ENCODE results near the gene LRGUK. TPM values are rescaled to one million over a fixed set of nuclear protein-coding genes. Genes with fewer than 3 reads are reported as not detected.

LRGUK gene
- total and polyA plus RNA-seq, 2 of the 8 experiments (the other 6 are each of a cell fraction or from before 2014, with no cell fraction given) = 1.5 to 3.6 TPM

DNA sequence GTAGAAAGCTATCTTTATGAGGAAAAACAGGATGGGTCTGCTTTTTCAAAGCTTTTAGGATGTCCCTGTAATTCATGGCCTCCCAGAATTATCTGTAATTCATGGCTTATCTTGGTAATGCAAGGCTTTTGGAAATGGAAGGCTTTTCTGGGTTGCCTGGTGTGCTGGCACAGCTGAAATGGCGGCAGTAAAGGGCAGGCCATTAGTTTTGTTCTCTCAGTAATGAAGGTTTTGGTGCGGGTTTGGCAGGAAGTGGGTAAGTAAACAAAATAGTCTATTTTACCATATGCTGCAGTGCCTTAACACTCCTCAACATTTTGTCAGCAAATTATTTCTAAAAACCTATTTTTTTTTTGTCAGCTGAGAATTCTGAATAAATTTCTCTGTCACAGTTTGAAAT is 69.3 kb downstream of the LRGUK start:
- H2AK5ac ChIP-seq (ENCODE audit: low read depth, low read length) = no peak overlapping the region
- FAIRE-seq (no peak), DNase-seq (ENCODE audit: low read depth in 1 of 2, low spot score in 2 of 2) (no peak)
- H3K36me3 ChIP-seq (ENCODE audit: control insufficient read depth in 2 of 4, insufficient read depth in 4 of 4, low read length in 3 of 4) = peaks cover 0 to 4% (median 0%) of the 10 kb centered on the region in 4 experiments; a peak in 1 of 8 replicates
- H3K9me3 ChIP-seq (ENCODE audit: insufficient read depth in 2 of 2, low read depth in 1 of 2, low read length in 1 of 2) = no peaks in the 10 kb centered on the region
- no peak overlapping the region for H3K27ac ChIP-seq (ENCODE audit: low read depth, low read length)
- 84% methylated on average over 2 of the region's 2 CpGs; no CpG with 5 or more reads in 1 of the 2 experiments for WGBS, 2 experiments (ENCODE audit: extremely low coverage in 1 of 2, insufficient coverage in 1 of 2, insufficient read length in 1 of 2, insufficient replicate concordance in 2 of 2, low coverage in 1 of 2, low lambda C conversion rate in 2 of 2, missing lambda C conversion rate in 1 of 2)
- H4K5ac ChIP-seq (ENCODE audit: insufficient read length, low read depth, low read length) = no peak overlapping the region
- no peaks in the 10 kb centered on the region for H3K79me1 ChIP-seq (ENCODE audit: low read depth, low read length)
- H2BK120ac ChIP-seq (replicated peaks; ENCODE audit: low read depth, low read length) = no peak overlapping the region
- H3K4ac ChIP-seq (replicated peaks; ENCODE audit: insufficient read length, low read depth, low read length) = no peak overlapping the region
- H3K4me2 ChIP-seq (ENCODE audit: insufficient read depth in 1 of 2, low read depth in 2 of 2, low read length in 2 of 2) = no peak overlapping the region
- ChIA-PET CTCF (ENCODE audit: partially characterized antibody) (interaction anchor here (1.1 to 1.5 kb wide), 3 partner anchors 17 to 79 kb away, joined by 3 read pairs; no protein-coding TSS in a partner anchor), POLR2A (ENCODE audit: partially characterized antibody) (interaction anchor here (0.7 kb wide), 1 partner anchor 1038 kb away, joined by 3 read pairs; no protein-coding TSS in a partner anchor)
- no peak overlapping the region for H3K18ac ChIP-seq (ENCODE audit: extremely low read depth, low read length)
- no peak overlapping the region for H3K9ac ChIP-seq (replicated peaks in 1 of 4; ENCODE audit: extremely low read depth in 1 of 4, low read depth in 3 of 4, low read length in 3 of 4)
- no peaks in the 10 kb centered on the region for H4K20me1 ChIP-seq (replicated peaks in 1 of 2; ENCODE audit: control insufficient read depth in 1 of 2, insufficient read depth in 2 of 2, low read length in 2 of 2)
- no peak overlapping the region for H2AFZ ChIP-seq (ENCODE audit: low read length)
- no peaks in the 10 kb centered on the region for H3K23me2 ChIP-seq (ENCODE audit: low read depth, low read length)
- H3K14ac ChIP-seq (ENCODE audit: insufficient read length) = no peak overlapping the region
- no peak overlapping the region for H3K56ac ChIP-seq (replicated peaks; ENCODE audit: insufficient read length, low read depth, low read length)
- H3K79me2 ChIP-seq (ENCODE audit: control insufficient read depth in 1 of 2, insufficient read depth in 2 of 2, low read length in 2 of 2) = no peaks in the 10 kb centered on the region
- H2BK12ac ChIP-seq (ENCODE audit: low read depth, low read length) = no peak overlapping the region
- no peak overlapping the region for H4K8ac ChIP-seq (ENCODE audit: extremely low read depth, insufficient read depth, low read length)
- no peak overlapping the region for H2BK20ac ChIP-seq (ENCODE audit: low read length)
- H2BK15ac ChIP-seq (ENCODE audit: low read length) = no peak overlapping the region
- H2BK5ac ChIP-seq (ENCODE audit: low read depth, low read length) = no peak overlapping the region
- TF ChIP-seq POU5F1 (IDR thresholded peaks at IDR 0.05; ENCODE audit: low read depth, low read length) (no peak), BCL11A (IDR thresholded peaks at IDR 0.05; ENCODE audit: low read depth in 2 of 2, low read length in 2 of 2) (no peak), MAFK (IDR thresholded peaks at IDR 0.05; ENCODE audit: low read depth, low read length) (no peak), SP1 (IDR thresholded peaks at IDR 0.05; ENCODE audit: low read depth, low read length) (no peak), BRCA1 (IDR thresholded peaks at IDR 0.05; ENCODE audit: low read depth, low read length) (no peak), HDAC6 (IDR thresholded peaks at IDR 0.05; ENCODE audit: low read depth, low read length) (no peak)
- TF ChIP-seq, protein P1, sequence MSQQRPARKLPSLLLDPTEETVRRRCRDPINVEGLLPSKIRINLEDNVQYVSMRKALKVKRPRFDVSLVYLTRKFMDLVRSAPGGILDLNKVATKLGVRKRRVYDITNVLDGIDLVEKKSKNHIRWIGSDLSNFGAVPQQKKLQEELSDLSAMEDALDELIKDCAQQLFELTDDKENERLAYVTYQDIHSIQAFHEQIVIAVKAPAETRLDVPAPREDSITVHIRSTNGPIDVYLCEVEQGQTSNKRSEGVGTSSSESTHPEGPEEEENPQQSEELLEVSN (IDR thresholded peaks at IDR 0.05) = no peak
- H3K27me3 ChIP-seq (replicated peaks in 1 of 4; ENCODE audit: control insufficient read depth in 3 of 4, extremely low read depth in 1 of 4, insufficient read depth in 3 of 4, low read length in 3 of 4) = no peaks in the 10 kb centered on the region
- no peak overlapping the region for H3K4me3 ChIP-seq (ENCODE audit: extremely low read depth in 1 of 4, insufficient read depth in 2 of 4, low read depth in 3 of 4, low read length in 4 of 4)
- H3K4me1 ChIP-seq (replicated peaks in 1 of 4; ENCODE audit: control insufficient read depth in 3 of 4, insufficient read depth in 4 of 4, low read length in 3 of 4) = peaks cover 0 to 7% (median under 1%) of the 10 kb centered on the region in 4 experiments; a peak in 2 of 7 replicates
- H3K23ac ChIP-seq (ENCODE audit: insufficient read length) = no peak overlapping the region
- no peak overlapping the region for H4K91ac ChIP-seq (replicated peaks; ENCODE audit: insufficient read length, low read length)
